Activated CD4-positive, alpha-beta T cell treated with anti-CD3 and anti-CD28 coated beads, Interleukin-2, amount 10 ng/mL, durations not matched to agents 7 days and 5 days (primary cell): ENCODE results near the gene TAS2R40. TPM values are rescaled to one million over a fixed set of nuclear protein-coding genes. Genes with fewer than 3 reads are reported as not detected.
A peak's percentile ranks its signal among the peaks of the same experiment; 100 is the strongest.
"Not testable (repeated sequence)": the region's sequence is repeated elsewhere in the genome, so short reads cannot be mapped to it uniquely, and the experiment has no call there.

Experiments
- CTCF ChIA-PET: fragments of 350-600 bp; sonication (Branson Sonifier 250); formaldehyde crosslinking; loops from one replicate; lab custom pipeline; 2021; ENCODE audit warnings: antibody characterized with exemption; lab: Charles Lee
- POLR2A ChIA-PET: fragments of 350-600 bp; sonication (Branson Sonifier 250); formaldehyde crosslinking; loops from one replicate; lab custom pipeline; 2021; ENCODE audit warnings: antibody characterized with exemption; lab: Charles Lee
- DNase-seq: peaks from one replicate; pipeline ENCODE4 v3.0.0-alpha.2; 2020
- H3K27ac Mint-ChIP-seq: one replicate; pipeline ENCODE4 v1.8.0; 2021; ENCODE audit warnings: mild to moderate bottlenecking, moderate library complexity, mixed read lengths
- H3K27me3 Mint-ChIP-seq: one replicate; pipeline ENCODE4 v1.8.0; 2021; ENCODE audit warnings: mixed read lengths
- H3K36me3 Mint-ChIP-seq: one replicate; pipeline ENCODE4 v1.8.0; 2021; ENCODE audit warnings: low read depth, mixed read lengths
- H3K4me1 Mint-ChIP-seq: one replicate; pipeline ENCODE4 v1.8.0; 2021; ENCODE audit warnings: mixed read lengths
- H3K4me3 Mint-ChIP-seq: one replicate; pipeline ENCODE4 v1.8.0; 2021; ENCODE audit warnings: mild to moderate bottlenecking, moderate library complexity, mixed read lengths
- H3K9me3 Mint-ChIP-seq: one replicate; pipeline ENCODE4 v1.8.0; 2021; ENCODE audit warnings: mixed read lengths
- total RNA-seq, 2 experiments: library from RNA; stranded (reverse); gene quantifications; one replicate each; pipeline ENCODE4 v1.2.3, GENCODE V29; 2021

TAS2R40 gene
- total RNA-seq, 2 experiments from 2014 or later, result not detected

- H3K4me1 Mint-ChIP-seq, result peaks cover 73% of the 10 kb centered on the region
- DNase-seq, result no peak
- no peak overlapping the region for H3K4me3 Mint-ChIP-seq
- H3K27me3 Mint-ChIP-seq, result no peaks in the 10 kb centered on the region
- POLR2A ChIA-PET, result interaction anchor here (0.7 kb wide), 1 partner anchor 36 kb away, joined by 13 read pairs; no protein-coding TSS in a partner anchor
- no peak overlapping the region for H3K27ac Mint-ChIP-seq
- peaks cover 34% of the 10 kb centered on the region for H3K36me3 Mint-ChIP-seq
- CTCF ChIA-PET, result interaction anchor here (4.8 kb wide), 1 partner anchor 16 kb away, joined by 21 read pairs; no protein-coding TSS in a partner anchor
- H3K9me3 Mint-ChIP-seq, result peaks cover 27% of the 10 kb centered on the region
These were observed 35.1 kb downstream of the TAS2R40 start for GRCh38 chr7:143256932-143257331.

GRCh38 chr7:143257501-143257900 lies 35.7 kb downstream of the TAS2R40 start:
- Mint-ChIP-seq H3K9me3 (peaks cover 22% of the 10 kb centered on the region), H3K36me3 (peaks cover 31% of the 10 kb centered on the region), H3K4me1 (peaks cover 71% of the 10 kb centered on the region), H3K27ac (no peak overlapping the region), H3K4me3 (no peak overlapping the region), H3K27me3 (no peaks in the 10 kb centered on the region)
- ChIA-PET CTCF (interaction anchor here (0.8 to 4.8 kb wide), 3 partner anchors 10 to 31 kb away, joined by 3 to 21 read pairs (median 4); partner anchors contain the start of gene CASP2), POLR2A (interaction anchor here (0.7 kb wide), 1 partner anchor 35 kb away, joined by 13 read pairs; no protein-coding TSS in a partner anchor)
- no peak for DNase-seq

GRCh38 chr7:143258831-143259230 lies 37.0 kb downstream of the TAS2R40 start:
- POLR2A ChIA-PET, result interaction anchor here (1.1 kb wide), 1 partner anchor 15 kb away, joined by 3 read pairs; no protein-coding TSS in a partner anchor
- peaks cover 27% of the 10 kb centered on the region for H3K36me3 Mint-ChIP-seq
- peaks cover 13% of the 10 kb centered on the region for H3K9me3 Mint-ChIP-seq
- H3K4me3 Mint-ChIP-seq, result peak overlapping the region; percentile 42
- H3K27ac Mint-ChIP-seq, result peak overlapping the region; percentile 87
- CTCF ChIA-PET, result interaction anchor here (0.8 to 4.8 kb wide), 4 partner anchors 8 to 46 kb away, joined by 3 to 21 read pairs (median 4); no protein-coding TSS in a partner anchor
- peaks cover 72% of the 10 kb centered on the region for H3K4me1 Mint-ChIP-seq
- peak; percentile 43 for DNase-seq
- H3K27me3 Mint-ChIP-seq, result no peaks in the 10 kb centered on the region

GRCh38 chr7:143259765-143260164 lies 37.9 kb downstream of the TAS2R40 start:
- Mint-ChIP-seq H3K9me3 (peaks cover 6% of the 10 kb centered on the region), H3K27ac (peak overlapping the region; percentile 27), H3K4me3 (no peak overlapping the region), H3K27me3 (no peaks in the 10 kb centered on the region), H3K4me1 (peaks cover 75% of the 10 kb centered on the region), H3K36me3 (peaks cover 27% of the 10 kb centered on the region)
- ChIA-PET CTCF (interaction anchor here (0.7 to 4.8 kb wide), 2 partner anchors 10 to 19 kb away, joined by 3 to 21 read pairs; no protein-coding TSS in a partner anchor), POLR2A (no interaction called here)
- no peak for DNase-seq

GRCh38 chr7:143261901-143262300 lies 40.1 kb downstream of the TAS2R40 start:
- Mint-ChIP-seq H3K4me1 (peaks cover 72% of the 10 kb centered on the region), H3K27me3 (no peaks in the 10 kb centered on the region), H3K4me3 (peak overlapping the region; percentile 41), H3K36me3 (peaks cover 38% of the 10 kb centered on the region), H3K27ac (peak overlapping the region; percentile 74), H3K9me3 (peaks cover 2% of the 10 kb centered on the region)
- DNase-seq, result no peak
- ChIA-PET POLR2A (no interaction called here), CTCF (interaction anchor here (0.6 to 2.2 kb wide), 2 partner anchors 19 to 114 kb away, joined by 3 to 7 read pairs; no protein-coding TSS in a partner anchor)

GRCh38 chr7:143263266-143264195 lies 41.7 kb downstream of the TAS2R40 start, which contains the start of gene GSTK1:
Gene GSTK1, plus strand, starts transcription at chr7:143263441. Its CDS starts 73 bp downstream, at chr7:143263514.
- peaks cover 78% of the 10 kb centered on the region for H3K4me1 Mint-ChIP-seq
- H3K27me3 Mint-ChIP-seq, result no peaks in the 10 kb centered on the region
- peak within 1 kb of the TSS; percentile 97 for H3K4me3 Mint-ChIP-seq
- CTCF ChIA-PET, result interaction anchor here (0.6 to 2.6 kb wide), 14 partner anchors 8 to 452 kb away, joined by 3 to 13 read pairs (median 4); partner anchors contain the start of gene CASP2
- POLR2A ChIA-PET, result interaction anchor here (0.7 to 1.2 kb wide), 5 partner anchors 8 to 478 kb away, joined by 3 to 5 read pairs (median 4); no protein-coding TSS in a partner anchor
- peak; percentile 83 for DNase-seq
- peak within 1 kb of the TSS; percentile 94 for H3K27ac Mint-ChIP-seq
- H3K9me3 Mint-ChIP-seq, result peaks cover 2% of the 10 kb centered on the region
- H3K36me3 Mint-ChIP-seq, result peaks cover 54% of the 10 kb centered on the region

- Mint-ChIP-seq H3K36me3 (peaks cover 60% of the 10 kb centered on the region), H3K4me3 (peak overlapping the region; percentile 97), H3K27ac (peak overlapping the region; percentile 94), H3K4me1 (peaks cover 78% of the 10 kb centered on the region)
- not testable (repeated sequence) for H3K9me3 Mint-ChIP-seq, H3K27me3 Mint-ChIP-seq, DNase-seq
- ChIA-PET CTCF (interaction anchor here (1.3 to 2.6 kb wide), 7 partner anchors 9 to 116 kb away, joined by 4 to 13 read pairs (median 6); partner anchors contain the start of gene CASP2), POLR2A (interaction anchor here (0.7 to 1.2 kb wide), 2 partner anchors 19 to 479 kb away, joined by 3 to 4 read pairs; no protein-coding TSS in a partner anchor)
These were observed 42.3 kb downstream of the TAS2R40 start for GRCh38 chr7:143264196-143264568.

- Mint-ChIP-seq H3K4me3 (peak overlapping the region; percentile 97), H3K27me3 (no peaks in the 10 kb centered on the region), H3K9me3 (peaks cover 2% of the 10 kb centered on the region), H3K27ac (peak overlapping the region; percentile 48), H3K36me3 (peaks cover 69% of the 10 kb centered on the region), H3K4me1 (peaks cover 76% of the 10 kb centered on the region)
- POLR2A ChIA-PET, result interaction anchor here (1.0 kb wide), 1 partner anchor 20 kb away, joined by 5 read pairs; no protein-coding TSS in a partner anchor
- CTCF ChIA-PET, result interaction anchor here (1.1 to 2.6 kb wide), 7 partner anchors 11 to 115 kb away, joined by 4 to 13 read pairs (median 6); partner anchors contain the start of gene CASP2
- no peak for DNase-seq
These were observed 43.3 kb downstream of the TAS2R40 start for GRCh38 chr7:143265017-143265693.

GRCh38 chr7:143269251-143269650 lies 47.4 kb downstream of the TAS2R40 start:
- peaks cover 67% of the 10 kb centered on the region for H3K36me3 Mint-ChIP-seq

GRCh38 chr7:143271240-143271639 lies 49.4 kb downstream of the TAS2R40 start:
- Mint-ChIP-seq H3K4me1 (peaks cover 36% of the 10 kb centered on the region), H3K36me3 (peaks cover 49% of the 10 kb centered on the region), H3K9me3 (no peaks in the 10 kb centered on the region), H3K4me3 (no peak overlapping the region), H3K27ac (no peak overlapping the region), H3K27me3 (no peaks in the 10 kb centered on the region)
- DNase-seq, result no peak
- CTCF ChIA-PET, result interaction anchor here (0.6 to 1.5 kb wide), 3 partner anchors 8 to 72 kb away, joined by 3 to 5 read pairs (median 4); partner anchors contain the start of gene GSTK1
- POLR2A ChIA-PET, result no interaction called here

More at GRCh38 chr7:143269251-143269650, 47.4 kb downstream of the TAS2R40 start:
- ChIA-PET POLR2A (interaction anchor here (0.8 to 1.2 kb wide), 2 partner anchors 10 to 26 kb away, joined by 3 to 4 read pairs; no protein-coding TSS in a partner anchor), CTCF (interaction anchor here (0.8 to 1.7 kb wide), 3 partner anchors 9 to 11 kb away, joined by 3 to 4 read pairs (median 3); no protein-coding TSS in a partner anchor)
- Mint-ChIP-seq H3K27me3 (no peaks in the 10 kb centered on the region), H3K27ac (no peak overlapping the region), H3K4me3 (no peak overlapping the region), H3K9me3 (no peaks in the 10 kb centered on the region), H3K4me1 (peaks cover 55% of the 10 kb centered on the region)
- DNase-seq, result no peak
